HG03159 (cell line): ENCODE results near the gene CYP2A13.
"Not testable (repeated sequence)": the region's sequence is repeated elsewhere in the genome, so short reads cannot be mapped to it uniquely, and the experiment has no call there.

Source experiments
- ATAC-seq: cut with Tn5 transposase; IDR thresholded peaks from one replicate; pipeline ENCODE4 v1.9.1; 2021; ENCODE audit warnings: mild to moderate bottlenecking, moderate library complexity; ENCODE audit not compliant: unreplicated experiment

The CYP2A13 gene, protein sequence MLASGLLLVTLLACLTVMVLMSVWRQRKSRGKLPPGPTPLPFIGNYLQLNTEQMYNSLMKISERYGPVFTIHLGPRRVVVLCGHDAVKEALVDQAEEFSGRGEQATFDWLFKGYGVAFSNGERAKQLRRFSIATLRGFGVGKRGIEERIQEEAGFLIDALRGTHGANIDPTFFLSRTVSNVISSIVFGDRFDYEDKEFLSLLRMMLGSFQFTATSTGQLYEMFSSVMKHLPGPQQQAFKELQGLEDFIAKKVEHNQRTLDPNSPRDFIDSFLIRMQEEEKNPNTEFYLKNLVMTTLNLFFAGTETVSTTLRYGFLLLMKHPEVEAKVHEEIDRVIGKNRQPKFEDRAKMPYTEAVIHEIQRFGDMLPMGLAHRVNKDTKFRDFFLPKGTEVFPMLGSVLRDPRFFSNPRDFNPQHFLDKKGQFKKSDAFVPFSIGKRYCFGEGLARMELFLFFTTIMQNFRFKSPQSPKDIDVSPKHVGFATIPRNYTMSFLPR

GRCh38 chr19:41088151-41088550 lies at the start of gene CYP2A13:
CYP2A13 (plus strand) TSS chr19:41088451; CDS start chr19:41088472, 21 bp downstream.
- no peak for ATAC-seq

DNA sequence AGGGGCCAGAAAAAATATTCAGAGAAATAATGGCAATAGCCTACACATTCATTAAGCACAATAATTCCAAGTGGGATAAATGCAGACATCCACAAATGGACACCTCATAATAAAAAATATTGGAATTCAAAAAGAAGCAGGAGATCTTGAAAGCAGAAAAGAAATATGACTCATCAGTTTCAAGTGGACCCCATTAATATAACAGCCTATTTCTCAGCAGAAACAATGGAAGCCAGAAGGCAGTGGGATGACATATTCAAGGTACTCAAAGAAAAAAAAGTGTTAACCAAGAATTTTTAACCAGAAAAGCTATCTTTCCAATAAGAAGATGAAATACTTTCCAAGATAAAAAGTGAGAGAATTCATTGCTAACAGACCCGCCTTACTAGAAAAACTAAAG lies 48.4 kb upstream of the CYP2A13 start:
- no peak for ATAC-seq

- ATAC-seq = not testable (repeated sequence)
These were observed 43.2 kb upstream of the CYP2A13 start for GRCh38 chr19:41045095-41045494.

DNA sequence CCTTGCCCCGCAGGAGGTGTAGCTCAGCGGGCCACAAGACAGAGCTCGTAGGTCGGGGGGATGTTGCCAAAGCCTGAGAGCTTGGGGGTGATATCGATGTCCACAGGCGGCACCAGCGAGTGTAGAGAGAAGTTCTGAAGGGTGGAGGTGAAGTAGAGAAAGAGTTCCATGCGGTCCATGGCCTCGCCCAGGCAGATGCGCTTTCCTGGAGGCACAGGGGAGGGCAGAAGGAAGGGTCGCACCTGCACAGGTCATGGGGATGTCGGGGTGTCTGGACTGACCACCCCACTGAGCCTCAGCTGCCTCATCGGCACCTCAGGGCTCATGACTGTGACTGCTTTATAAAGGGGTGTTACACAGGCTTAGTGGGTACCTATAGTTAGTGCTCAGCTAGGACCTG lies 37.8 kb upstream of the CYP2A13 start:
- no peak for ATAC-seq

GRCh38 chr19:41052162-41052561 lies 36.1 kb upstream of the CYP2A13 start:
- ATAC-seq = not testable (repeated sequence)

DNA sequence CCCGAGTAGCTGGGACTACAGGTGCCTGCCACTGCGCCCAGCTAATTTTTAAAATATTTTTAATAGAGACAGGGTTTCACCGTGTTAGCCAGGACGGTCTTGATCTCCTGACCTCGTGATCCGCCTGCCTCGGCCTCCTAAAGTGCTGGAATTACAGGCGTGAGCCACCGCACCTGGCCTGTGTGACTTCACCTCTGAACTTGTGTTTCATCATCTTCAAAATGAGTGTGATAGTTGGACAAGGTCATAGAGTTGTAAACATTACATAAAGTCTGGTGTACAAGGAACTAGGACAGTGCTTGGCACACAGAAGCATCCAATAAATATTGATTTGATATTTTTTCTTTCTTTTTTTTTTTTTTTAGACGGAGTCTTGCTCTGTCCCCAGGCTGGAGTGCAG lies 34.9 kb upstream of the CYP2A13 start:
- not testable (repeated sequence) for ATAC-seq

GRCh38 chr19:41064974-41065569 lies 23.2 kb upstream of the CYP2A13 start:
- ATAC-seq = no peak

GRCh38 chr19:41076286-41076685 lies 12.0 kb upstream of the CYP2A13 start:
- ATAC-seq = no peak

DNA sequence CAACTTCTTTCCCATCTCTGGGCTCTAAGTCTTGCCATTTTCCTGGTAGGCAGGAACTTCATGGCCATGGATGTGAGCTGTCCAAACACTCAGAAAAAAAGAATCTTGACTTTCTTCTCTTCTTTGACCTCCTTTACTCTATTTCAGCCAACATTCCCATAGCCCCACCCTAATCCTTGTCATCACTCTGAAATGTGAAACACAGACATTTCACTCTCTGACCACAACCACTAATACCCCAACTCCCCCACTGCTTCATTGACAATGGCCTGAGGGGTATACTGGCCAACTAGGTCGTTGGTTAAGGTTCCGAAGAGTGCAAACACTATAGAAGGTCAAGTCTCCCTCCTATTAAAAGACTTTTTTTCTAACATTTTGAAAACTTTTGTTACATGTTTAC lies 4.7 kb upstream of the CYP2A13 start:
- ATAC-seq = no peak

GRCh38 chr19:41085748-41086415 lies 2.4 kb upstream of the CYP2A13 start:
- no peak for ATAC-seq

GRCh38 chr19:41089959-41090358 lies 1.7 kb downstream of the CYP2A13 start:
- ATAC-seq = no peak

DNA sequence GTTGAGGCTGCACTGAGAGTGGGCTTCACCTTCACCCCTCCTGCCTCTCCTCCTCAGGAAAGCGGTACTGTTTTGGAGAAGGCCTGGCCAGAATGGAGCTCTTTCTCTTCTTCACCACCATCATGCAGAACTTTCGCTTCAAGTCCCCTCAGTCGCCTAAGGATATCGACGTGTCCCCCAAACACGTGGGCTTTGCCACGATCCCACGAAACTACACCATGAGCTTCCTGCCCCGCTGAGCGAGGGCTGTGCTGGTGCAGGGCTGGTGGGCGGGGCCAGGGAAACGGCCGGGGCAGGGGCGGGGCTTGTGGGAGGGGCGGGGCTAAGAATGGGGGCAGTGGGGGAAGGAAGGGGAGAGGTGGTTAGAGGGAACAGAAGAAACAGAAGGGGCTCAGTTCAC lies 7.5 kb downstream of the CYP2A13 start:
- ATAC-seq = no peak

GRCh38 chr19:41096353-41096752 lies 8.1 kb downstream of the CYP2A13 start:
- no peak for ATAC-seq

- no peak for ATAC-seq
These were observed 9.1 kb downstream of the CYP2A13 start for GRCh38 chr19:41097302-41097701.

DNA sequence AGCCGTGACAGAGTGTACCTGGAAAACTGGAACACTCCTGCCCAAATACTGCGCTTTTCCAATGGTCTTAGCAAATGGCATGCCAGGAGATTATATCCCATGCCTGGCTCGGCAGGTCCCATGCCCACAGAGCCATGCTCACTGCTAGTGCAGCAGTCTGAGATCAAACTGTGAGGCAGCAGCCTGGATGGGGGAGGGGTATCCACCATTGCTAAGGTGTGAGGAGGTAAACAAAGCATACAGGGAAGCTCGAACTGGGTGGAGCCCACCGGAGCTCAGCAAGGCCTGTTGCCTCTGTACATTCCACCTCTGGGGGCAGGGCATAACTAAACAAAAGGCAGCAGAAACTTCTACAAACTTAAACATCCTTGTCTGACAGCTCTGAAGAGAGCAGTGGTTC lies 10.5 kb downstream of the CYP2A13 start:
- ATAC-seq = no peak

- ATAC-seq = not testable (repeated sequence)
These were observed 14.0 kb downstream of the CYP2A13 start for GRCh38 chr19:41102210-41102609.

DNA sequence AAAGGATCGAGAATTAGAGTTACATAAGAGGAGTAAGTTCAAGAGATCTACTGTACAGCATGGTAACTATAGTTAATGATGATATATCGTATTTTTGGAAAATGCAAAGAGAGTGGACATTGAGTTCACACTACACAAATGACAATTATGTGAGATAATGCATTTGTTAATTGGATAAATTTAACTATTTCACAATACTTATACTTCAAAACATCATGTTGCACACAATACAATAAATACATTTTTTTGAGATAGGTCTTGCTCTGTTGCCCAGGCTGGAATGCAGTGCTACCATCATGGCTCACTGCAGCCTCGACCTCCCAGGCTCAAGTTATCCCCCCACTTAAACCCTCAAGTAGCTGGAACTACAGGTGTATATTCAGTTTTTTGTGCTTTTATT lies 17.9 kb downstream of the CYP2A13 start:
- no peak for ATAC-seq

- no peak for ATAC-seq
These were observed 23.0 kb downstream of the CYP2A13 start for GRCh38 chr19:41111296-41111695.

GRCh38 chr19:41111750-41112295 lies 23.6 kb downstream of the CYP2A13 start:
- no peak for ATAC-seq

GRCh38 chr19:41112728-41113290 lies 24.6 kb downstream of the CYP2A13 start:
- ATAC-seq = no peak

DNA sequence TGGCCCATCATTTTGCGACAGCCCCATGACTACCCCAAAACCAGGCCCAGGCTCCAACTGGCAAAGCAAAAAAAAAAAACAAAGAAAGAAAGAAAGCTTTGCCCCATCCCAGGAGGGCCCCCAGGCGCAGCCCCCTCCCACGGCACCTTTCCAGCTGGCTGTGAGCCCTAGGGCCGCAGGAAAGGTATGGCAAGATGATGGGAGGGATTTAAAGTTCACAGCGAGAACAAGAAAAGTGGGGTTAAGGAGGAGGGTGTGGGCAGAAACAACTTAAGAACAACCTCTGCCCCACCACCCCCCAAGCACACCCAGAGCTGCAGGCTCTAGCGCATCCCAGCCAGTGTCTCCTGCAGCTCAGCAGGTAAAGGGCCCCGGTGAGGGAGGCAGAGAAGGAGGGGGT lies 25.9 kb downstream of the CYP2A13 start, which contains the start of gene CYP2F1:
TSS of gene CYP2F1 (plus strand) at position 301 of the 400 bp plus-strand sequence. CDS start 1,757 bp downstream, outside the sequence.
- no peak for ATAC-seq
